GM18498 (cell line): Measurements from ENCODE around the gene BRAF.
A peak's percentile ranks its signal among the peaks of the same experiment; 100 is the strongest.
"Not testable (repeated sequence)": the region's sequence is repeated elsewhere in the genome, so short reads cannot be mapped to it uniquely, and the experiment has no call there.

Experiments
- ATAC-seq: cut with Tn5 transposase; IDR thresholded peaks from one replicate; pipeline ENCODE4 v1.9.1; 2021; ENCODE audit warnings: mild to moderate bottlenecking, moderate library complexity; ENCODE audit not compliant: unreplicated experiment

BRAF gene

GRCh38 chr7:140881507-140882228, 43.1 kb downstream of the BRAF start:
- peak; percentile 65 for ATAC-seq

DNA sequence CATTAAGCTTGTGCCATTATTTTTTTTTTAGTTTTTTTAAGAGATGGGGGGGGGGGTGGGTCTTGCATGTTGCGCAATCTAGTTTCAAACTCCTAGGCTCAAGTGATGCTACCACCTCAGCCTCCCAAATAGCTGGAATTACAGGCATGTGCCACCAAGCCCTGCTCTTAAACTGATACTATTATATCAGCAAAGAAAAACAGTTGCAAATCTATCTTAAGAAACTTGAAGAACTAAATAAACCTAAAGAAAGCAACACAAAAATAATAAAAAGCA, 47.5 kb downstream of the BRAF start:
- no peak for ATAC-seq

GRCh38 chr7:140876519-140877248, 48.0 kb downstream of the BRAF start:
- ATAC-seq: peak; percentile 77

- no peak for ATAC-seq
These were observed 51.3 kb downstream of the BRAF start for GRCh38 chr7:140873434-140873833.

DNA sequence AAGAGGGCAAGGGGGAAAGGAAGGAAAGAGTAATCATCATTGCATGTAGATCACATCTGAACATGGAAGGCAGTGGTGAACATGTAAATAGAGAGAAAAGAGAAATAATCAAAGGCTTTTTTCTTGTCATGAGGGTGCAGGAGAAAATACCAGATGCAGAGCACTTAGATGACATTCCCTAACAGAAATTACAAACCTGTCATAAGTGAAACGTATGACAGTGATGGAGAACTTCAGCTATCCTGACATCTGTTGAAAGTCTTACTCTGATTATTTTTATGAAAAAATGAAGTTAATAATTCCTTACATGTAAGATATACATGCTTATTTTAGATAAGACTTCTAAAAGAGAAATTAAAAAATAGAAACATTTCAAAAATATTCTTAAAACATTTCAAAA, 54.7 kb downstream of the BRAF start:
- no peak for ATAC-seq

GRCh38 chr7:140869430-140869829, 55.3 kb downstream of the BRAF start:
- ATAC-seq: no peak

DNA sequence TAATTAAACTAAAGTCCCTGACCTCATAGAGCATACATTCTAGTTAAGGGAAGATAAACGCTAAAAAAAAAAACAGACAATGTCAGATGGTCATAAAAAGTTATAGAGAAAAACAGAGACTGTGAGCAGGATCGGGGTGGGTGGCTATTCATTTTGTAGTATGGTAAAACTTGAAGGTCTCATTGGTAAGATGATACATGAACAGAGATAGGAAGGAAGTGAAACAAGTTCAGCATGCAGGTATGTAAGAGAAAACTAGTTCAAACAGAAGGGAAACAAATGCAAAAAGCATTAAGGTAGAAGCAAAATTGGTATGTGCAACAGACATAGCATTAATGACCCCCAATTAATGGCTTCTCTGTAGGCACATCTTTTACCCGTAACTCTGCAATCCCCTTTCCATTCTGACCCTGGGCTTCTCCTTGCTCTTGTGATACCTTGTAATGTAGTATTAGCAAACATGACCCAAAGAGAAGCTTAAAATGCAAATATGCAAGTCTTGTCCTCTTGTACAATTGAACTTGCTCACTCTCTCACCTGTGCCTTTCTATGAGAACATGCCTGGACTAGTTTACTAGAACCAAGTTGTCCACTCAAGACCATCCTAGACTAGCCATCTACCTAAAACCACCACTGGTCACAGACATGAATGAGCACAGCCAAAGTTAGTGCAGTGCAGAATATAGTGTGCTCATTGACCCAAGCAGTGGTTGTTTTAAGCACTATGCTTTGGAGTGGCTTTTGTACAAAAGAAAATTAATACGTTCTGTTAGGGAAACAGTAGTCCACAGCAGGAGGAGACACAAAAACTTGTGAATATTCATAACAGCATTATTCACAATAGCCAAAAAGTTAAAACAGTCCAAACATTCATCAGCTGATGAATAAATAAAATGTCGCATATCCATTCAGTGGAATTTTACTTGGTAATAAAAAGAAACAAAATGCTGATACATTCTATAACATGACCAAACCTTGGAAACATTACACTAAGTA, 57.0 kb downstream of the BRAF start:
- peak; percentile 42 for ATAC-seq

GRCh38 chr7:140866926-140867325, 57.8 kb downstream of the BRAF start:
- ATAC-seq: no peak

- no peak for ATAC-seq
These were observed 60.0 kb downstream of the BRAF start for GRCh38 chr7:140864732-140865131.

DNA sequence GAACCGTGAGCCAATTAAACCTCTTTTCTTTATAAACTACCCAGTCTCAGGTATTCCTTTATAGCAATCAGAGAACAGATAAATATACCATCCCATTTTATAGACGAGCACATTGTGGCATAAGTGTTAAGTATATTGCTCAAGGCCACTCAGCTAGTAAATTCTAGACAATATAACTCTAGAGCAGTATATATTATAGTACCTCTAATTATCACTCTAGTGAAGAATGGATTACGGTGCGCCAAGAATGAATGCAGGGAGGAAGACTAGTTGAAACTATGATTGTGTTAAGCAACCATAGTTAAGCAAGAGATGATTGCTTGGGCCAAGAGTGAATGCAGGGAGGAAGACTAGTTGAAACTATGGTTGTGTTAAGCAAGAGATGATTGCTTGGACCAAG, 60.9 kb downstream of the BRAF start:
- ATAC-seq: no peak

- no peak for ATAC-seq
These were observed 61.5 kb downstream of the BRAF start for GRCh38 chr7:140863184-140863583.

- ATAC-seq: no peak
These were observed 67.7 kb downstream of the BRAF start for GRCh38 chr7:140857048-140857447.

DNA sequence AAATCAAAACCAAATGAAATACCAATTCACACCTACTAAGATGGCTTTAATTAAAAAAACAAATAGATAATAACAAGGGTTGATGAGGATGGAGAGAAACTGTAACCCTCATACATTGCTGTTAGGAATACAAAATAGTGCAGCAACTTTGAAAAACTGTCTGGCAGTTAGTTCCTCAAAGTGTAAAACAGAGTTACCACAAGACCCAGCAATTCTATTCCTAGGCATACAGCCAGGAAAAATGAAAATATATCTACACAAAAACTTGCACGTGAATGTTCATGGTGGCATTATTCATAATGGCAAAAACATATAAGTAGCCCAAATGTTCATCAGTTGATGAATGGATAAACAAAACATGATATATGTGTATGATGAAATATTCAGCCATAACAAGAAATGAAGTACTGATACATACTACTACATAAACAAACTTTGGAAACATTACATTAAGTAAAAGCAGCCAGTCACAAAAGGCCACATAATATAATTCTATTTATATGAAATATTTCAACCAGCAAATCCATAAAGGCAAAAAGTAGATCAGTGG, 83.5 kb downstream of the BRAF start:
- ATAC-seq: no peak

DNA sequence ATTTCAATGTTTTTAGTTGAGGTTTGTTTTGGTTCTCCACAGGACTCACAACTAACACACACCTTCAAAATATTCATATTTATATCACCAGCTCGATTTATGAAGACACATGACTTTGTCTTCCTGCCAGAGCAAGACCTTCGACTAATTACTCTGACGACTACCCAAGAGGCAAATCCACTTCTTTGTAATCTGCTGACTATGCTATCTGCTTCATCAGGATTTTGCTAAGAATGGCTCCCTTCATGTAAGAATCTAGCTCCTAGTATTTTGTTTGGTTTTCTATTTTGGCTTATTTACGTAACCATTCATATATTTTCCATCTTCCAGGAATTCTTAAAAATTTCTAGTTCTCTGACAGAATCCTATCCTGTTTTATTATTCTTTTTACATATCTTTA, 93.0 kb downstream of the BRAF start:
- ATAC-seq: no peak

- ATAC-seq: no peak
These were observed 95.0 kb downstream of the BRAF start for GRCh38 chr7:140829720-140830119.

GRCh38 chr7:140828741-140829140, 96.0 kb downstream of the BRAF start:
- no peak for ATAC-seq

GRCh38 chr7:140817383-140817782, 107.3 kb downstream of the BRAF start:
- ATAC-seq: not testable (repeated sequence)

- peak; percentile 90 for ATAC-seq
These were observed 113.7 kb downstream of the BRAF start for GRCh38 chr7:140810830-140811556.

DNA sequence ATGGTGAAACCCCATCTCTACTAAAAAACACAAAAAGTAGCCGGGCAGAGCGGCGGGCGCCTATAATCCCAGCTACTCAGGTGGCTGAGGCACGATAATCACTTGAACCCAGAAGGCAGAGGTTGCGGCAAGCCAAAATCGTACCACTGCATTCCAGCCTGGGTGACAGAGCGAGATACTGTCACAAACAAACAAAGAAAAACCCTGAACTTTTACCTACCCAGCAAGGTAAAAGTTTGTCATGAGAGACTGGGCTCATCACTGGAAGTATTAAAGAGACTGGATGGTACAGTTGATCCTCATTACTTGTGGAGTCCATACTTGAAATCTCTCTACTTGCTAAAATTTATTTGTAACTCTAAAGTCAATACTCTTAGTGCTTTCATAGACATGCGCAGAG, 114.3 kb downstream of the BRAF start:
- ATAC-seq: no peak

DNA sequence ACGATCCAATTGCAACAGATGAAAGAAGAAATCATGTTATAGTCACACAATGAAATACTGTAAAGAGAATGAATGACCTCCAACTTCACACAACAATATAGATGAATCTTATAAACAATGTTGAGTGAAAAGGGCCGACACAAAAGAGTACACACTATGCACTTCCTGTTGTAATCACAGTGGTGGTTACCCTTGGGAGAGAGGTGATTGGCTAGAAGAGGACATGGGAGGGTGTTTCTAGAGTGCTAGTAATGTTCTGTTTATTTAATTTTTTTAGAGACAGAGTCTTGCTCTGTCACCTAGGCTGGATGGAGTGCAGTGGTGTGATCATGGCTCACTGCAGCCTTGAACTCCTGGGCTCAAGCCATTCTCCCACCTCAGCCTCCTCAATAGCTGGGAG, 145.8 kb downstream of the BRAF start:
- no peak for ATAC-seq

DNA sequence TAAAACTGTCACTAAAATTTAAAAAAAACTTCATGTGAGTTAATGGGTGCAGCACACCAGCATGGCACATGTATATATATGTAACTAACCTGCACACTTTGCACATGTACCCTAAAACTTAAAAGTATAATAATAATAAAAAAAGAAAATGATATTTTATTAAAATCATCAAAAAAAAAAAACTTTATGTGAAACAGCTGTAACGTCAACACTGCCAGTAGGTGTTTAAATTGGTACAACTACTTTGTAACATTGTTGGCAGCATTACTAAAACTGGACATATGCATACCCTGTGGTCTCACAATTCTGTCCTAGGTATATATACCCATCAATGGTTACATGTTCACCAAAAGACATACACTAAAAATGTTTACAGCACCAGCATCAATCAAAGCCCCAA, 146.2 kb downstream of the BRAF start:
- ATAC-seq: no peak
